Loucy (cell line): ENCODE measurements around the gene RPL19.

Source experiments
- H2AFZ ChIP-seq: fragments of 200-600 bp; sonication (generic); 2 replicates; pipeline ENCODE4 v1.6.0; 2016; ENCODE audit warnings: antibody characterized with exemption, mild to moderate bottlenecking, low read length, moderate library complexity
- H3F3A ChIP-seq: fragments of 200-600 bp; 2 replicates; pipeline ENCODE4 v1.6.0; 2016; ENCODE audit warnings: antibody characterized with exemption, low read depth, mild to moderate bottlenecking
- H3K27me3 ChIP-seq: fragments of 200-600 bp; sonication (generic); 2 replicates; pipeline ENCODE4 v1.6.1; 2014; ENCODE audit warnings: low read length, mild to moderate bottlenecking; ENCODE audit not compliant: insufficient read depth, poor library complexity, severe bottlenecking
- H3K36me3 ChIP-seq: fragments of 200-600 bp; sonication (generic); 2 replicates; pipeline ENCODE4 v1.6.1; 2016; ENCODE audit warnings: low read length; ENCODE audit not compliant: insufficient read depth
- H3K4me1 ChIP-seq: fragments of 200-600 bp; sonication (generic); 2 replicates; pipeline ENCODE4 v1.5.1; 2014; ENCODE audit warnings: low read length, mild to moderate bottlenecking; ENCODE audit not compliant: insufficient read depth, poor library complexity, severe bottlenecking
- H3K4me2 ChIP-seq: fragments of 200-600 bp; sonication (generic); 2 replicates; pipeline ENCODE4 v1.6.0; 2014; ENCODE audit warnings: antibody characterized with exemption, low read length, low read depth, mild to moderate bottlenecking; ENCODE audit not compliant: poor library complexity, severe bottlenecking
- H3K4me3 ChIP-seq: fragments of 200-600 bp; sonication (generic); 2 replicates; pipeline ENCODE4 v1.5.1; 2014; ENCODE audit warnings: low read length, mild to moderate bottlenecking, mixed read lengths; ENCODE audit not compliant: poor library complexity, severe bottlenecking
- H3K79me2 ChIP-seq: fragments of 200-600 bp; sonication (generic); 2 replicates; pipeline ENCODE4 v1.6.1; 2014; ENCODE audit warnings: low read length; ENCODE audit not compliant: insufficient read depth
- H3K9ac ChIP-seq: fragments of 200-600 bp; sonication (generic); 2 replicates; pipeline ENCODE4 v1.6.0; 2014; ENCODE audit warnings: mild to moderate bottlenecking, low read depth, low read length, moderate library complexity; ENCODE audit not compliant: poor library complexity, severe bottlenecking
- H3K9me2 ChIP-seq: fragments of 200-600 bp; sonication (generic); replicated peaks from 2 replicates; pipeline ENCODE4 v1.6.1; 2016; ENCODE audit warnings: low read depth, low read length, mixed read lengths
- H3K9me3 ChIP-seq: fragments of 200-600 bp; sonication (generic); 2 replicates; pipeline ENCODE4 v1.6.1; 2014; ENCODE audit warnings: mild to moderate bottlenecking, antibody characterized with exemption, low read length, low read depth; ENCODE audit not compliant: insufficient read depth
- H4K20me1 ChIP-seq: fragments of 200-600 bp; sonication (generic); 2 replicates; pipeline ENCODE4 v1.6.0; 2014; ENCODE audit warnings: antibody characterized with exemption, low read length, mild to moderate bottlenecking; ENCODE audit not compliant: insufficient read depth, poor library complexity, severe bottlenecking
- CTCF ChIP-seq: fragments of 200-600 bp; sonication (generic); conservative IDR thresholded peaks from 2 replicates; pipeline ENCODE4 v1.5.1; 2014; ENCODE audit warnings: mild to moderate bottlenecking, antibody characterized with exemption, low read length
- EZH2phosphoT487 ChIP-seq: fragments of 200-600 bp; IDR thresholded peaks from 2 replicates; pipeline ENCODE4 v1.6.1; 2018; ENCODE audit warnings: antibody characterized with exemption, mild to moderate bottlenecking, moderate library complexity, borderline replicate concordance

The RPL19 gene

GRCh38 chr17:39224778-39225307, 24.8 kb downstream of the RPL19 start:
- Histone ChIP-seq H3K27me3 (no peaks in the 10 kb centered on the region), H3K36me3 (no peaks in the 10 kb centered on the region), H3K9me2 (no peaks in the 10 kb centered on the region), H3K79me2 (no peaks in the 10 kb centered on the region), H3K9ac (no peak overlapping the region), H3K4me2 (no peak overlapping the region), H2AFZ (no peak overlapping the region), H3K4me3 (no peak overlapping the region), H3K9me3 (no peaks in the 10 kb centered on the region), H3F3A (no peaks in the 10 kb centered on the region), H3K4me1 (no peaks in the 10 kb centered on the region), H4K20me1 (no peaks in the 10 kb centered on the region)
- TF ChIP-seq CTCF: no peak

- no peaks in the 10 kb centered on the region for H4K20me1 ChIP-seq
- H3K4me3 ChIP-seq: no peak within 1 kb of the TSS
- H3K27me3 ChIP-seq: no peaks in the 10 kb centered on the region
- TF ChIP-seq EZH2phosphoT487: no peak
- H2AFZ ChIP-seq: no peak within 1 kb of the TSS
- no peaks in the 10 kb centered on the region for H3K9me3 ChIP-seq
- H3K4me2 ChIP-seq: no peak within 1 kb of the TSS
- no peaks in the 10 kb centered on the region for H3K79me2 ChIP-seq
- H3K9ac ChIP-seq: no peak within 1 kb of the TSS
- H3F3A ChIP-seq: no peaks in the 10 kb centered on the region
- no peaks in the 10 kb centered on the region for H3K36me3 ChIP-seq
- no peaks in the 10 kb centered on the region for H3K9me2 ChIP-seq
- H3K4me1 ChIP-seq: no peaks in the 10 kb centered on the region
Observed at GRCh38 chr17:39225308-39225958, 25.4 kb downstream of the RPL19 start, which contains the start of gene STAC2. TSS of gene STAC2 (minus strand) at chr17:39225945. CDS start at chr17:39225502, 443 bp downstream.

- Histone ChIP-seq H3F3A (no peaks in the 10 kb centered on the region), H3K4me3 (no peak overlapping the region), H3K9ac (no peak overlapping the region), H2AFZ (no peak overlapping the region), H3K9me3 (no peaks in the 10 kb centered on the region), H3K36me3 (no peaks in the 10 kb centered on the region), H3K4me1 (no peaks in the 10 kb centered on the region), H3K79me2 (no peaks in the 10 kb centered on the region), H3K27me3 (no peaks in the 10 kb centered on the region), H4K20me1 (no peaks in the 10 kb centered on the region), H3K4me2 (no peak overlapping the region), H3K9me2 (no peaks in the 10 kb centered on the region)
- no peak for TF ChIP-seq EZH2phosphoT487
- no peak for TF ChIP-seq CTCF
Observed at GRCh38 chr17:39225959-39226683, 26.0 kb downstream of the RPL19 start.
